Astrocyte of the cerebellum (primary cell): Measurements from ENCODE around the gene SORT1.
"Not testable (repeated sequence)": the region's sequence is repeated elsewhere in the genome, so short reads cannot be mapped to it uniquely, and the experiment has no call there.

Experiments used
- DNase-seq: peaks from one replicate; pipeline ENCODE4 v3.0.0-alpha.2; 2011; ENCODE audit warnings: low read depth
- H3K4me3 ChIP-seq: 2 replicates; pipeline ENCODE4 v1.5.1; 2011; ENCODE audit warnings: mild to moderate bottlenecking, low read depth, low read length, moderate library complexity
- CTCF ChIP-seq: IDR thresholded peaks from 2 replicates; pipeline ENCODE4 v1.5.1; 2012; ENCODE audit warnings: low read length, low read depth, moderate library complexity, mild to moderate bottlenecking; ENCODE audit errors: missing control alignments
- in situ Hi-C: cut with HindIII; loops from 2 replicates; pipeline ENCODE4 v1.10.0; 2017; ENCODE audit warnings: low sequenced_read_pairs

SORT1 gene

GRCh38 chr1:109379907-109380306 lies 17.8 kb downstream of the SORT1 start:
- no peak for TF ChIP-seq CTCF
- no peak overlapping the region for H3K4me3 ChIP-seq
- DNase-seq, result no peak
- in situ Hi-C loops, result no loop called here

DNA sequence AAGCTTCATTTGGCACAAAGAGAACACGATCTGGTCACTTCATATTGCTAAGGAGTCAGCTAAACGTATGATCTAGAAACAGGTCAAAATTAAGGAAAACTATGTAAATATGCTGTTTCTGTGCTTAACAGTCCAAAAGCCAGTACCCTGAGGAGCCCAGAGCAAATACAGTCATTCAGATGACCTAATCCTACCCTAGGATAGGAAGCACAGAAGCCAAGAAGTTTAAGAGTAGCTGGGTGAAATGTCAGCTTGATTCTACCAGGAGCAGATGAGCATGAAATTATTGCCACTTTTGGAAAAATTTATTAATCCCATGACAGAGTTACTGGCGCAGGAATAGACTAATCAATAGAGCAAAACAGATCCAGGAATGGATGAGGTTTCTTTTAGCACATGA lies 18.3 kb downstream of the SORT1 start:
- no peak overlapping the region for H3K4me3 ChIP-seq
- DNase-seq, result no peak
- no peak for TF ChIP-seq CTCF
- in situ Hi-C loops, result no loop called here

GRCh38 chr1:109377698-109378097 lies 20.0 kb downstream of the SORT1 start:
- no peak for TF ChIP-seq CTCF
- DNase-seq, result no peak
- H3K4me3 ChIP-seq, result no peak overlapping the region
- in situ Hi-C loops, result no loop called here

DNA sequence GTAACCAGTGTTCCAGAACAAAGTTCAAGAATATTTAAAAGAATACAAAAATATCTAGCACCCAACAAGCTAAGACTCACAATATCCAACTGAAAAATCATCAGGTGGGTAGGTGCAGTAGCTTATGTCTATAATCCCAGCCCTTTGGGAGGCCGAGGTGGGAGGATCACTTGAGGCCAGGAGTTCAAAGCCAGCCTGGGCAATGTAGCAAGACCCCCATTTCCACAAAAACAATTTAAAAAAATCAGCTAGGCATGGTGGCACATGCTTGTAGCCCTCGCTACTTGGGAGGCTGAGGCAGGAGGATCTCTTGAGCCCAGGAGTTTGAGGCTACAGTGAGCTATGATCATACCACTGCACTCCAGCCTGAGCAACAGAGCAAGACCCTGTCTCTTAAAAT lies 24.0 kb downstream of the SORT1 start:
- H3K4me3 ChIP-seq, DNase-seq, in situ Hi-C loops: not testable (repeated sequence)

DNA sequence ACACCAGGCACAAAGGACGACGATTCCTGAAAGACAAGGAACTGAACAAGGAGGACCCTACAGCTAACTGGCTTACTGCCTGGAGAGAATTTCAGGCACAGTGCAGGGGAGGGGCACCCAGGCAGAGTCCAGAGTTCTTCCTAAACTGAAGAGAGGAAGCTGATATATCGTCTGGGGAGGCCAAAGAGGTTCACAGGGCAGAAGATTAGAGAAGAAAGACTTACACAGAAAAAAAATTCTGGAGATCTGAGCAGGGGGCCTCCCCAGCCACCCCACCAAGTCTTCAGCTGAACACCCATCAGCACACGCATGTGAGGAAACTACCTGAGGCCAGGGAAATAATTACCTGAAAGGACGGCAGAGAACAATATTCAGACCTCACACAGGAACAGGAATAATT lies 24.6 kb downstream of the SORT1 start:
- no peak for DNase-seq
- H3K4me3 ChIP-seq, result no peak overlapping the region
- no peak for TF ChIP-seq CTCF
- in situ Hi-C loops, result no loop called here

- no peak for DNase-seq
- no peak overlapping the region for H3K4me3 ChIP-seq
- TF ChIP-seq CTCF, result no peak
- in situ Hi-C loops, result no loop called here
Observed at GRCh38 chr1:109372281-109372680, 25.4 kb downstream of the SORT1 start.

- TF ChIP-seq CTCF, result no peak
- in situ Hi-C loops, result no loop called here
- DNase-seq, result no peak
- peak overlapping the region; percentile 9 for H3K4me3 ChIP-seq
Observed at GRCh38 chr1:109371341-109371739, 26.4 kb downstream of the SORT1 start.
